Right atrium auricular region (tissue), 2 donors: ENCODE results near the gene ASB6. TPM values are rescaled to one million over a fixed set of nuclear protein-coding genes. Genes with fewer than 3 reads are reported as not detected.

Experiments
- DNase-seq: peaks from one replicate; pipeline ENCODE4 v3.0.0-alpha.2; 2019; ENCODE audit warnings: low spot score
- H3K27ac ChIP-seq, 2 donors: fragments of 200-600 bp; sonication (generic); 1 replicate in 1 of 2; 2 replicates in 1 of 2; pipeline ENCODE4 v1.5.1; 2016 to 2019
- H3K27me3 ChIP-seq, 2 donors: fragments of 200-600 bp; sonication (generic); one replicate each; pipeline versions ENCODE4 v1.5.1 to v1.6.0; 2017 to 2019
- H3K36me3 ChIP-seq: fragments of 200-600 bp; sonication (generic); one replicate; pipeline ENCODE4 v1.5.1; 2016
- H3K4me1 ChIP-seq, 2 donors: fragments of 200-600 bp; sonication (generic); one replicate each; pipeline versions ENCODE4 v1.5.1 to v1.6.0; 2017 to 2019
- H3K4me3 ChIP-seq, 2 donors: fragments of 200-600 bp; sonication (generic); 1 replicate in 1 of 2; 2 replicates in 1 of 2; pipeline ENCODE4 v1.5.1; 2017 to 2019; ENCODE audit warnings: mild to moderate bottlenecking in 1 of 2, moderate library complexity in 1 of 2
- H3K9me3 ChIP-seq, 2 donors: fragments of 200-600 bp; sonication (generic); one replicate each; pipeline ENCODE4 v1.5.1; 2019
- total RNA-seq, 2 donors: library from RNA; depleted of rRNA; stranded (reverse); fragments of >200 nt; gene quantifications; one replicate each; pipeline ENCODE4 v1.1.0, GENCODE V29; 2016
- TF ChIP-seq, protein P1 (sequence below), 2 donors: fragments of 200-600 bp; sonication (generic); IDR thresholded peaks; one replicate each; pipeline ENCODE4 v1.5.1; 2019; ENCODE audit warnings: antibody characterized with exemption in 2 of 2

Gene ASB6
- total RNA-seq, 2 donors from 2014 or later, result 10.2 to 12.6 TPM

DNA sequence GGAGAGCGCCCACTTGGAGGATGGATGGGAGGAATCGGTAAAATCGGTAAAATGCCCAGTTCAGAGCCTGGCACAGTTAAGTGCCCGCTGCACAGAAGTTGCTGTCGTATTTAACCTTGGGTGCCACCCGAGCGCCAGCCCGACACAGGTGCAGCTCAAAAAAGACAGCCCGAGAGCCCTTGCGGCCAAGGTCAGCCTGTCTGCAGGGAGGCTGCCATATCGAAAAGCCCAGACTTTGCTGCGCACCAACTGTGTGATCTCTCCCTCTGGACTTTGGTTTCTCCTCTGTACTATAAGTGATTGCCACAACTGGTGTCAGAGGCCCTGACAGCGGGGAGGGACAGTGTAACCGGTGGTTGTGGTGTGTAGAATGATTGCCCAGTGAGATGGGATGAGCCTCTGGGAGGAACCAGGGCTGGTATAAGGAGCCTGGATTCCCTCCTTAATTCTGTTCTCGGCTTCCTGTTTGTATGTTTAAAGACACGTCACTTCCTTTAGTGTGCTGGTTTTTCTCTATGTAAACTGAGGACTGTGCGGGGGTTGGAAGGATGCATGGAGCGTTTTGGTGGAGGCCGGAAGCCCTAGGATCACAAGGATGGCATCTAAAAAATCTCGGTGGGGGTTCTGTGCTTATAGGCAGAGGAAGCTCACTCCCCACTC lies 15.2 kb downstream of the ASB6 start:
- H3K9me3 ChIP-seq, result no peaks in the 10 kb centered on the region
- no peaks in the 10 kb centered on the region for H3K36me3 ChIP-seq
- peak overlapping the region; percentile 93 to 95 for H3K27ac ChIP-seq
- peaks cover 0 to 50% of the 10 kb centered on the region in 2 donors for H3K4me1 ChIP-seq
- H3K27me3 ChIP-seq, result no peaks in the 10 kb centered on the region
- TF ChIP-seq, protein P1, sequence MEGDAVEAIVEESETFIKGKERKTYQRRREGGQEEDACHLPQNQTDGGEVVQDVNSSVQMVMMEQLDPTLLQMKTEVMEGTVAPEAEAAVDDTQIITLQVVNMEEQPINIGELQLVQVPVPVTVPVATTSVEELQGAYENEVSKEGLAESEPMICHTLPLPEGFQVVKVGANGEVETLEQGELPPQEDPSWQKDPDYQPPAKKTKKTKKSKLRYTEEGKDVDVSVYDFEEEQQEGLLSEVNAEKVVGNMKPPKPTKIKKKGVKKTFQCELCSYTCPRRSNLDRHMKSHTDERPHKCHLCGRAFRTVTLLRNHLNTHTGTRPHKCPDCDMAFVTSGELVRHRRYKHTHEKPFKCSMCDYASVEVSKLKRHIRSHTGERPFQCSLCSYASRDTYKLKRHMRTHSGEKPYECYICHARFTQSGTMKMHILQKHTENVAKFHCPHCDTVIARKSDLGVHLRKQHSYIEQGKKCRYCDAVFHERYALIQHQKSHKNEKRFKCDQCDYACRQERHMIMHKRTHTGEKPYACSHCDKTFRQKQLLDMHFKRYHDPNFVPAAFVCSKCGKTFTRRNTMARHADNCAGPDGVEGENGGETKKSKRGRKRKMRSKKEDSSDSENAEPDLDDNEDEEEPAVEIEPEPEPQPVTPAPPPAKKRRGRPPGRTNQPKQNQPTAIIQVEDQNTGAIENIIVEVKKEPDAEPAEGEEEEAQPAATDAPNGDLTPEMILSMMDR (IDR thresholded peaks at IDR 0.05), result no peak
- peak overlapping the region; percentile 59 to 79 for H3K4me3 ChIP-seq
- no peak for DNase-seq

DNA sequence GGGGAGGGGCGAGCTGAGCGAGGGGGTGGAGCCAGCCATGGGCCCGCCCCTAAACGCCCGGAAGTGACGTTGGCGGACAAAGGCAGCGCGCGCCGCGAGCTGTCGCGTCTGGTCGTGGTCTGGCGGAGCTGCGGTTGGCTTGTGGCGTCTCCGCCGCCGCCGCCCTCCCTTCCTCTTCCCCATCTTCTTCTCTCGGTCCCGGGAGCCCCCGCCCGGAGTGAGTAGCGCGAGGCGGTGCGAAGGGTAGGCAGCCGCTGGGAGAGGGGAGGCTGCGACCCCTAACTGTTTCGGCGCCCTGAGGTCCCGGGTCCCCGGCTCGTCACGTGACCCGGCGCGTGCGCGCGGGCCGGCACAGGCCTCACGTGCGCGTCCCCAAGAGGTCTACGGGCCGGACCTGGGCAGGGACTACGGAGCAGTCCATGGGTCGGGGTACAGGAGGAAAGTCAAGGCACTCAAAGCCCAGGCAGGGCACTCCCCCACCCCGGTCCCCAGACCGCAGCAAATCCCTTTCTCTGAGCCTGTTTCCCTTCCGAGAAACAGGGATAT lies 15.8 kb downstream of the ASB6 start, which contains the start of gene NTMT1:
TSS of gene NTMT1 (plus strand) at position 85 of the 546 bp plus-strand sequence. CDS start 6,541 bp downstream, outside the sequence.
- Histone ChIP-seq H3K27ac (peak within 1 kb of the TSS; percentile 93 to 95), H3K4me1 (peaks cover 0 to 44% of the 10 kb centered on the region in 2 donors)
- TF ChIP-seq, protein P1 (IDR thresholded peaks at IDR 0.05), result no peak

DNA sequence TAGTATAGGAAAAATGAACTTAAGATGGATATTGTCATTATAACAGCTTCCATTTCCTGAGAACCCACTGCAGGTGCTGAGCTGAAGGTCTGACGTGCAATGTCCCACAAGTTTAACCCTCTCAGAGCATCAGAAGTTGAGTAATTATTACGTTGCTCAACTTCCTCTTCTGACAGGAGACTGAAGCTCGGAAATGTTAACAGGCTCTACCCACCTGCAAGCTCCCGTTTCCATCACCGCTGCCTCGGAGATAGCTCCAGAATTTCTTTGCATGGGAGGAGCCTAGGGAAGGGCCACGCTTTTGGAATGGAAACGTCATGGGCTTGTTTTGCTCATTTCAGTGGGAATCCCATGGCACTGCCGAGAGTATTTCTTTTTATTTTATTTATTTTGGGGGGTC lies 17.0 kb downstream of the ASB6 start:
- Histone ChIP-seq H3K27me3 (no peaks in the 10 kb centered on the region), H3K36me3 (no peaks in the 10 kb centered on the region), H3K27ac (no peak overlapping the region), H3K9me3 (no peaks in the 10 kb centered on the region), H3K4me3 (no peak overlapping the region), H3K4me1 (peaks cover 0 to 40% of the 10 kb centered on the region in 2 donors)
- DNase-seq, result no peak
- TF ChIP-seq, protein P1 (IDR thresholded peaks at IDR 0.05), result no peak

More for the DNA sequence above, 15.8 kb downstream of the ASB6 start, which contains the start of gene NTMT1:
- peak; percentile 90 for DNase-seq
- H3K9me3 ChIP-seq, result no peaks in the 10 kb centered on the region
- peak within 1 kb of the TSS; percentile 59 to 79 for H3K4me3 ChIP-seq
- no peaks in the 10 kb centered on the region for H3K27me3 ChIP-seq
- H3K36me3 ChIP-seq, result no peaks in the 10 kb centered on the region

DNA sequence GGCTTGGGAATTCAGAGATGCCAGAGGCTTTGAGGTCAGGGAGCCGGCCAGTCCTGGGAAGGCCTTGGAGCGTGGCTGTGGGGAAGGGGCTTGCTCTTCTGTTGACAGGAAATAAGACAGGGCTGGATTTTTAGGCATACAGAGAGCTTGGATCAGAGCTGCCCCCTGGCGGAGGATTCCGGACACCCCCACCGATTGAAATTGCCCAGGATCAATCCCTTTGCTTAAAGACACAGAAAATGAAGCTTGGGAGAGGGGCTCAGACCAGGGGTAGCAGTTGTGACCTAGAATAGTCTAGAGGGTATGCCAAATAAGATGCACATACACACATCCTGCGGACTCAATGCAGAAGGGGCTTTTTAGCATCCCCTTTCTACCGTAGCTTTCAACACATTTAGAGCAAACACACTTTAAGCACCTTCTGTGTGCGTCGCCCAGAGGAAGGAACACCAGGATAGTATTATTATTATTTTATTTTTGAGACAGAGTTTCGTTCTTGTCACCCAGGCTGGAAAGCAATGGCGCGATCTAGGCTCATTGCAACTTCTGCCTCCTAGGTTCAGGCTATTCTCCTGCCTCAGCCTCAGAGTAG lies 17.7 kb downstream of the ASB6 start:
- DNase-seq, result no peak
- TF ChIP-seq, protein P1 (IDR thresholded peaks at IDR 0.05), result peak; percentile 44 to 77

DNA sequence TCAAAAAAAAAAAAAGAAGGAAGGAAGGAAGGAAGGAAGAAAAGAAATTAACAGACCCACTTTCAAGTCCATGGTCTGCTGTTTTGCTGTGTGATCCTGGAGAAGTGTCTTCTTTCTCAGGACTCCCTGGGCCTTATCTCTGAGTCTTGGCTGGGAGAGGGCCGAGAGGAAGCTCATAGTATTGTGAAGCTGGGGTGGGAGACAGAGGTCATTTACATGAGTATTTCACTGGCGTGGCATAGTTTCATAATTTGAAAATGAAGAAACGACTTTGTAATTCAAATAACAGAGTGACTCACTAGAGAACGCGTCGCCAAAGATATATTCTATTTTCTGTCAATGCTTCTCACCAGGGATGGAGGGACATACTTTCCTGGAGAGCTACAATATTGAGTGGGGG lies 18.6 kb downstream of the ASB6 start:
- no peak for DNase-seq
- H3K4me3 ChIP-seq, result no peak overlapping the region
- TF ChIP-seq, protein P1 (IDR thresholded peaks at IDR 0.05), result no peak
- no peaks in the 10 kb centered on the region for H3K36me3 ChIP-seq
- peaks cover 0 to 28% of the 10 kb centered on the region in 2 donors for H3K4me1 ChIP-seq
- no peaks in the 10 kb centered on the region for H3K27me3 ChIP-seq
- no peak overlapping the region for H3K27ac ChIP-seq
- H3K9me3 ChIP-seq, result no peaks in the 10 kb centered on the region

More for the DNA sequence above, 17.7 kb downstream of the ASB6 start:
- Histone ChIP-seq H3K4me1 (peaks cover 0 to 37% of the 10 kb centered on the region in 2 donors), H3K27ac (no peak overlapping the region), H3K36me3 (no peaks in the 10 kb centered on the region), H3K9me3 (no peaks in the 10 kb centered on the region), H3K27me3 (no peaks in the 10 kb centered on the region), H3K4me3 (no peak overlapping the region)
